ENCODE measurements around the gene CA10. TPM values are rescaled to one million over a fixed set of nuclear protein-coding genes. Genes with fewer than 3 reads are reported as not detected.

The CA10 gene
- total and polyA plus RNA-seq, 2 experiments from 2014 or later, result 0.92 to 1.5 TPM

GRCh38 chr17:51799240-51799639, 359.3 kb downstream of the CA10 start:
- no peaks in the 10 kb centered on the region for H3K36me3 ChIP-seq (ENCODE audit: insufficient read depth)
- TF ChIP-seq JUNB (IDR thresholded peaks at IDR 0.05; ENCODE audit: unreplicated experiment) (no peak), EZH2 (IDR thresholded peaks at IDR 0.05; ENCODE audit: low read depth, unreplicated experiment) (no peak), ETS1 (IDR thresholded peaks at IDR 0.05) (no peak), ZNF462 (CRISPR knock-in tag; IDR thresholded peaks at IDR 0.05) (no peak), NANOG (IDR thresholded peaks at IDR 0.05; ENCODE audit: borderline replicate concordance) (no peak), CTCF (conservative IDR thresholded peaks at IDR 0.05; ENCODE audit: low read depth in 2 of 2) (no peak), ZNF331 (CRISPR knock-in tag; IDR thresholded peaks at IDR 0.05; ENCODE audit: low read depth) (no peak), REST (IDR thresholded peaks at IDR 0.05; ENCODE audit: unreplicated experiment) (no peak), EZH2phosphoT487 (IDR thresholded peaks at IDR 0.05; ENCODE audit: unreplicated experiment) (no peak), ZNF114 (CRISPR knock-in tag; IDR thresholded peaks at IDR 0.05) (no peak), POLR2AphosphoS5 (IDR thresholded peaks at IDR 0.05; ENCODE audit: low read depth) (no peak), STAT1 (IDR thresholded peaks at IDR 0.05; ENCODE audit: unreplicated experiment) (no peak), CREB1 (CRISPR knock-in tag; IDR thresholded peaks at IDR 0.05; ENCODE audit: low read depth) (no peak)
- Mint-ChIP-seq H3K27ac (no peak overlapping the region), H3K27me3 (ENCODE audit: insufficient read depth, low read depth, poor library complexity) (peaks cover 3% of the 10 kb centered on the region), H3K9me3 (no peaks in the 10 kb centered on the region), H3K36me3 (ENCODE audit: low read depth) (no peaks in the 10 kb centered on the region), H3K4me3 (no peak overlapping the region), H3K4me1 (no peaks in the 10 kb centered on the region)
- DNase-seq (ENCODE audit: low spot score) (no peak), ATAC-seq (no peak)
- H3K27ac ChIP-seq (ENCODE audit: low read depth), result no peak overlapping the region
- no peaks in the 10 kb centered on the region for H3F3A ChIP-seq (replicated peaks; ENCODE audit: low read depth)
- no peaks in the 10 kb centered on the region for H4K20me1 ChIP-seq (replicated peaks; ENCODE audit: insufficient read depth)
- H3K9me2 ChIP-seq (ENCODE audit: insufficient read depth), result no peaks in the 10 kb centered on the region
- H3K4me3 ChIP-seq, result no peak overlapping the region
- H3K4me2 ChIP-seq, result no peak overlapping the region
- no peaks in the 10 kb centered on the region for H3K4me1 ChIP-seq (ENCODE audit: insufficient read depth)
- no peaks in the 10 kb centered on the region for H3K79me2 ChIP-seq (replicated peaks; ENCODE audit: insufficient read depth)
- no peaks in the 10 kb centered on the region for H3K27me3 ChIP-seq (ENCODE audit: insufficient read depth)
- no peak overlapping the region for H2AFZ ChIP-seq

All from GM23338 (cell line).